Stimulated activated CD4-positive, alpha-beta T cell treated with anti-CD3 and anti-CD28 coated beads, Interleukin-15, amount 100 ng/mL, for 48 hours (primary cell): ENCODE measurements around the gene TFIP11.
"Not testable (repeated sequence)": the region's sequence is repeated elsewhere in the genome, so short reads cannot be mapped to it uniquely, and the experiment has no call there.

Source experiments
- DNase-seq, 2 donors: peaks; one replicate each; pipeline ENCODE4 v3.0.0-alpha.2; 2020; ENCODE audit warnings: low read depth in 2 of 2

TFIP11 gene

GRCh38 chr22:26541167-26541819 lies 29.0 kb upstream of the TFIP11 start:
- no peak for DNase-seq

- DNase-seq = no peak
These were observed 27.8 kb upstream of the TFIP11 start for GRCh38 chr22:26540119-26540518.

- no peak for DNase-seq
These were observed 24.5 kb upstream of the TFIP11 start for GRCh38 chr22:26536762-26537134.

- DNase-seq = no peak
These were observed 23.9 kb upstream of the TFIP11 start for GRCh38 chr22:26536056-26536761.

- no peak for DNase-seq
These were observed 23.3 kb upstream of the TFIP11 start for GRCh38 chr22:26535603-26535908.

GRCh38 chr22:26534874-26535602 lies 22.8 kb upstream of the TFIP11 start:
- DNase-seq = no peak

GRCh38 chr22:26534171-26534855 lies 22.0 kb upstream of the TFIP11 start:
- no peak for DNase-seq

GRCh38 chr22:26529345-26529744 lies 17.1 kb upstream of the TFIP11 start:
- DNase-seq = no peak

- DNase-seq = not testable (repeated sequence)
These were observed 16.2 kb upstream of the TFIP11 start for GRCh38 chr22:26528518-26528917.

GRCh38 chr22:26527574-26528465 lies 15.5 kb upstream of the TFIP11 start:
- DNase-seq = no peak

GRCh38 chr22:26527167-26527566 lies 14.9 kb upstream of the TFIP11 start:
- no peak for DNase-seq

- DNase-seq = no peak
These were observed 13.8 kb upstream of the TFIP11 start for GRCh38 chr22:26525946-26526564.

GRCh38 chr22:26524870-26525269 lies 12.6 kb upstream of the TFIP11 start:
- DNase-seq = no peak

GRCh38 chr22:26522592-26522991 lies 10.3 kb upstream of the TFIP11 start:
- no peak for DNase-seq

- DNase-seq = no peak
These were observed 9.7 kb upstream of the TFIP11 start for GRCh38 chr22:26522012-26522411.

- DNase-seq = no peak
These were observed 5.2 kb upstream of the TFIP11 start for GRCh38 chr22:26517429-26517828.

GRCh38 chr22:26516503-26516902 lies 4.2 kb upstream of the TFIP11 start:
- no peak for DNase-seq

GRCh38 chr22:26515931-26516330 lies 3.7 kb upstream of the TFIP11 start:
- no peak for DNase-seq

GRCh38 chr22:26514419-26515161 lies 2.3 kb upstream of the TFIP11 start:
- no peak for DNase-seq

GRCh38 chr22:26513838-26514237 lies 1.6 kb upstream of the TFIP11 start:
- no peak for DNase-seq
